Stimulated activated memory B cell treated with anti-CD40 and anti-IgM and Interleukin-4, amounts not matched to agents 10 μg/mL and 1 μg/mL and 100 μg/mL, for 72 hours (primary cell): ENCODE results near the gene MED15.

ENCODE experiments used
- ATAC-seq: fragments of 150-1000 bp; cut with Tn5 transposase; 2 replicates; pipeline ENCODE4 v1.10.0; 2021
- H3K27ac Mint-ChIP-seq: one replicate; pipeline ENCODE4 v1.8.0; 2022; ENCODE audit warnings: mild to moderate bottlenecking, mixed read lengths
- H3K27me3 Mint-ChIP-seq: one replicate; pipeline ENCODE4 v1.8.0; 2022; ENCODE audit warnings: mixed read lengths
- H3K36me3 Mint-ChIP-seq: one replicate; pipeline ENCODE4 v1.8.0; 2022; ENCODE audit warnings: mixed read lengths
- H3K4me1 Mint-ChIP-seq: one replicate; pipeline ENCODE4 v1.8.0; 2022; ENCODE audit warnings: mixed read lengths
- H3K4me3 Mint-ChIP-seq: one replicate; pipeline ENCODE4 v1.8.0; 2022; ENCODE audit warnings: mild to moderate bottlenecking, moderate library complexity, mixed read lengths
- H3K9me3 Mint-ChIP-seq: one replicate; pipeline ENCODE4 v1.8.0; 2022; ENCODE audit warnings: mixed read lengths

The MED15 gene

DNA sequence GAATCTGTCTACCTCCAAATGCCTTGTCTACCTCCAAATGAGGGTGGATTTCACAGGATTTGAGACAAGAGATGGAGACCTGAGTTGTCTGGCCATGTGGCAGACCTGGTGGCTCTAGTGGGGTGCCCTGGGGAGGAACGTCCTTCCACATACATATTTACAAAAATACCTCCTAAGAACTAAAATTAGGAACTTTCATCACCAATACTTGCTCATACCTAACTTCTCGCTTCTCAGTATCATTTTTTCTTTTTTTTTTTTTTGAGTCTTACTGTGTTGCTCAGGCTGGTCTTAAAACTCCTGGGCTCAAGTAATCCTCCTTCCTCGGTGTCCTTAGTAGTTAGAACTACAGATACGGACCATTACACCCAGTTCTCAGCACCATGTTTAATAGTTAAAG lies 117.9 kb downstream of the MED15 start:
- H3K36me3 Mint-ChIP-seq = no peaks in the 10 kb centered on the region
- no peak overlapping the region for H3K4me3 Mint-ChIP-seq
- H3K4me1 Mint-ChIP-seq = peaks cover 20% of the 10 kb centered on the region
- peak overlapping the region; percentile 68 for H3K27ac Mint-ChIP-seq
- peak; percentile 26 for ATAC-seq
- no peaks in the 10 kb centered on the region for H3K9me3 Mint-ChIP-seq
- H3K27me3 Mint-ChIP-seq = peaks cover 20% of the 10 kb centered on the region

DNA sequence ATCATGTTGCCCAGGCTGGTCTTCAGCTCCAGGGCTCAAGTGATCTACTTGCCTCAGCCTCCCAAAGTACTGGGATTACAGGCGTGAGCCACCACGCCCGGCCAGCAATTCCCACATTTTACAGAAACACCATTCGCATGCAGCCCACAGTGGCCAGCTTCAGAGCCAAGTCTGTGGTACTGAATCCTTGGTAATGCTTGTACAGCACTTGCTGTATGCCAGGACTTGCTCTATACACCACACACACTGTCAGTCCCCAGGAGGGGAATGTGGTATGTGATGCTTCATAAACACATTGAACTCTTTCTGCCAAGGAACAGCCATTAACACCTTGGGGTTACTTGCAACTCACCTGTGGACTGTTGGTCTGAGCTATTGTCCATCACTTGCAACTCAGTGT lies 119.4 kb downstream of the MED15 start:
- Mint-ChIP-seq H3K4me1 (peaks cover 20% of the 10 kb centered on the region), H3K4me3 (no peak overlapping the region), H3K9me3 (no peaks in the 10 kb centered on the region), H3K36me3 (no peaks in the 10 kb centered on the region), H3K27ac (no peak overlapping the region), H3K27me3 (peaks cover 33% of the 10 kb centered on the region)
- ATAC-seq = no peak

DNA sequence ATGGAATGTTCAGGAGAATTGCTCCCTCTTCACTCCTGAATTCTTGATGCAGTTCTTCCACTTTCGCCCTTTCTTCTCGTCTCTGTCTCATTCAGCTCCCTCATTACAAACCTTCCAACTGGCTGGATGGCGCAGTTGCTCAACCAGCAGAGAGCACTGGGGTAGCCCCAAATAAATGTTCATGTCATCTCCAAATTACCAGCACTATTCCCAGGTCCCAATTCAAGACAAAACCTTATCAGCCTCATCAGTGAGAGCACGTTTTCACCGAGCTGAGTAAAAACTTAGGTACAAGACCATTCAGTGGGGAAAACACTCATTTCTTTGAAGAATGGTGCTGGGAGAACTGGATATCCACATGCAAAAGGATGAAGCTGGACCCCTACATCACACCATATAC lies 120.0 kb downstream of the MED15 start:
- Mint-ChIP-seq H3K27me3 (peaks cover 39% of the 10 kb centered on the region), H3K9me3 (no peaks in the 10 kb centered on the region), H3K4me1 (peaks cover 20% of the 10 kb centered on the region), H3K27ac (no peak overlapping the region), H3K36me3 (no peaks in the 10 kb centered on the region), H3K4me3 (no peak overlapping the region)
- no peak for ATAC-seq

DNA sequence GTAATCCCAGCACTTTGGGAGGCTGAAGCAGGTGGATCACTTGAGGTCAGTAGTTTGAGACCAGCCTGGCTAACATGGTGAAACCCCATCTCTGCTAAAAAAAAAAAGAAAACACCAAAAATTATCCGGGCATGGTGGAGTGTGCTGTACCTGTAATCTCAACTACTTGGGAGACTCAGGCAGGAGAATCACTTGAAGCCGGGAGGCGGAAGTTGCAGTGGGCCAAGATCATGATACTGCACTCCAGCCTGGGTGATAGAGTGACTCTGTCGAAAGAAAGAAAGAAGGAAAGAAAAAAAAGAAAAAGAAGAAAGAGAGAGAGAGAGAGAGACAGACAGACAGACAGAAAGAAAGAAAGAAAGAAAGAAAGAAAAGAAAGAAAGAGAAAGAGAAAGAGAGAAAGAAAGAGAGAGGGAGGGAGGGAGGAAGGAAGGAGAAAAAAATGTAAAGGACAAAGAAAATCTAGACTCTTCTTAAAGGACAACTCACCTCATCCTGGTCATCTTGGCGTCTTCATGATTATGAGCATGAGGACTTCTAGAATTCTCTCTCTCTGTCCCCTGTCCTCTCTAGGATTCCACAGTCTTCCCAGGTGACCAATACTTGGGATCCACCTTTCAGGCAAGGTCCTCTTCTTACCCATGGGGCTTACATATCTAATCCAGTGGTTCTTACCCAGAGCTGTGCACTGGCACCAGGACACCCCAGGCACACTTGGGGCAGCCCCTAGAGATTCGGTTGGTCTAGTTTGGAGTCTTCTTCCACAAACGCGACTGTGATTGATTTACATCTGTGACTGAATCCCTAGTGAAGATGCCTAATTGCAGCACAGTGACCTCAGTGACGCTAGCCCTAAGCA lies 120.9 kb downstream of the MED15 start:
- H3K4me1 Mint-ChIP-seq = peaks cover 20% of the 10 kb centered on the region
- peaks cover 48% of the 10 kb centered on the region for H3K27me3 Mint-ChIP-seq
- no peak for ATAC-seq
- no peak overlapping the region for H3K27ac Mint-ChIP-seq
- no peaks in the 10 kb centered on the region for H3K36me3 Mint-ChIP-seq
- H3K4me3 Mint-ChIP-seq = no peak overlapping the region
- no peaks in the 10 kb centered on the region for H3K9me3 Mint-ChIP-seq

DNA sequence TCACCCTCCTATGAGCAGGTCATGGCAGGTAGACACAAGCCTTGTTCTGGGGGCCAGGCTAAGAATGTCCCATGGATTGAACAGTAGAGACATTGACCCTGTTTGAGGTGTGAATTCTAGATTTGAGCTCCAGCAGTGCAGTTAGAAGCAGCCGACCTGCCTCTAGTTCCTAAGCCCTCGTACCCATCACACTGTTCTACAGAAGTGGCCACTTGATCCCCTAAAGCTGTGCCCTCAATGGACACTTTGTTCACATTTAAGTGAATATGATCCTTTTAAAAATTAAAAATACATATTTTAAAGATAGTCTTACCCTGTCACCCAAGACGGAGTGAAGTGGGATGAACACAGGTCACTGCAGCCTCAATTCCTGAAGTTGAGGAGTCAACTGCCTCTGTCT lies 122.0 kb downstream of the MED15 start:
- Mint-ChIP-seq H3K9me3 (no peaks in the 10 kb centered on the region), H3K27me3 (peaks cover 55% of the 10 kb centered on the region), H3K27ac (no peak overlapping the region), H3K4me1 (peaks cover 15% of the 10 kb centered on the region), H3K4me3 (no peak overlapping the region), H3K36me3 (no peaks in the 10 kb centered on the region)
- ATAC-seq = no peak

DNA sequence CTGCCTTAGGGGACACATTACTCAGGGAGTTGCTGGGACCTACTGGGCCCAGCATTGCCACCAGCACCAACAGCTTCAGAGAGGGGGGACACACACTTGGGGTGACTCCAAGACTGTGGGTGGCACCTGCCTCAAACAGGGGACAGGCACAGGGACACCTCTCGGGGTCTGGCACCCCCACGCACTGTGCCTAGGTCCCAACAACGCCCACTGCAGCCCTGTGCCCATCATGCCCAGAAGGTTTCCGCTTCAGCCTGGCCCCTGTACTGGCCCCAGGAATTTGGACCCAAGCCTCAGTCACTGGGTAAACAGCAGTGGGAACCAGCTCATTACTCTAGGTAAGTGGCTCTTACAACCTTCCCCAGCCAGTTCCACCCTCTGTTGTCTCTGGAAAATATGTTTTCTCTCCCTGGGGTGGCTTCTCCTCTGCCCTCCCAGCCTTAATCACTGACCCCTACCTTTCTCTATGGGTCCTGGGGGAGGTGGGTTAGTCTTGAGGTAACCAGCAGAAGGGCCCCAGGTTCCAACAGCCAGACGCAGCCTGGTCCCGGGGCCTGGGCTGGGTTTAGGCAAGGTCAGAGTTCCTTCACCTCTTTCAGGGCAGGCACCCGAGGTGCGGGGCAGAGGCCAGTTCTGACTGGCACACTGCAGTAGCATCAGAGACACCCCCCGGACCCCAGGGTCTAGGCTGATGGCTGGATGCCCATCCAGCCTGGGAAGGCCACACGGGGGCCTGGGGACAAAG lies 123.6 kb downstream of the MED15 start:
- Mint-ChIP-seq H3K27me3 (peaks cover 64% of the 10 kb centered on the region), H3K36me3 (no peaks in the 10 kb centered on the region), H3K4me3 (no peak overlapping the region), H3K9me3 (no peaks in the 10 kb centered on the region), H3K27ac (no peak overlapping the region), H3K4me1 (no peaks in the 10 kb centered on the region)
- no peak for ATAC-seq

DNA sequence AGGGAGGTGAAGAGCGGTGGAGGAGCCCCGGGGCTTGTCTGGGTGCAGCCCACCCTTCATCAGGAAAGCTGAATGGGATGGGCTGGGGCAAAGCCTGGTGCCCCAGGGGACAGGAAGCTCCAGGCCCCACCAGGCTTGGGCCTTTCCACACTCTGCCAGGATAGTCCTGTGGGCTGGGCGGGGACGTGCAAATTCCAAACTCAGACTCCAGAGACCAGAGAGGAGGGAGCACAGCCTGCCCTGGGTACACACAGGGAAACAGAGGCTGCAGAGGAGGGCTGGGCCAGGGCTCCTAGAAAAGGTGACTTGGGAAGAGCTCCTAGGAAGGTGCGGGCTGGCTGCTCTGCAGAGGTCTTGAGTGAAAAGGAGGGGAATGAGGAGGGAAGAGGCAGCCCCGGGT lies 124.7 kb downstream of the MED15 start:
- peaks cover 74% of the 10 kb centered on the region for H3K27me3 Mint-ChIP-seq

GRCh38 chr22:20632518-20632917 lies 125.1 kb downstream of the MED15 start:
- peaks cover 70% of the 10 kb centered on the region for H3K27me3 Mint-ChIP-seq
- no peaks in the 10 kb centered on the region for H3K4me1 Mint-ChIP-seq
- no peak for ATAC-seq
- H3K27ac Mint-ChIP-seq = no peak overlapping the region
- H3K9me3 Mint-ChIP-seq = no peaks in the 10 kb centered on the region
- no peak overlapping the region for H3K4me3 Mint-ChIP-seq
- H3K36me3 Mint-ChIP-seq = no peaks in the 10 kb centered on the region

More for the DNA sequence above, 124.7 kb downstream of the MED15 start:
- Mint-ChIP-seq H3K9me3 (no peaks in the 10 kb centered on the region), H3K36me3 (no peaks in the 10 kb centered on the region), H3K4me3 (no peak overlapping the region), H3K4me1 (no peaks in the 10 kb centered on the region), H3K27ac (no peak overlapping the region)
- peak; percentile 13 for ATAC-seq

- no peak for ATAC-seq
- H3K9me3 Mint-ChIP-seq = peaks cover under 1% of the 10 kb centered on the region
- H3K4me3 Mint-ChIP-seq = no peak overlapping the region
- H3K36me3 Mint-ChIP-seq = no peaks in the 10 kb centered on the region
- no peaks in the 10 kb centered on the region for H3K4me1 Mint-ChIP-seq
- no peak overlapping the region for H3K27ac Mint-ChIP-seq
- H3K27me3 Mint-ChIP-seq = peaks cover 72% of the 10 kb centered on the region
Measured at GRCh38 chr22:20634560-20635226, 127.3 kb downstream of the MED15 start.

DNA sequence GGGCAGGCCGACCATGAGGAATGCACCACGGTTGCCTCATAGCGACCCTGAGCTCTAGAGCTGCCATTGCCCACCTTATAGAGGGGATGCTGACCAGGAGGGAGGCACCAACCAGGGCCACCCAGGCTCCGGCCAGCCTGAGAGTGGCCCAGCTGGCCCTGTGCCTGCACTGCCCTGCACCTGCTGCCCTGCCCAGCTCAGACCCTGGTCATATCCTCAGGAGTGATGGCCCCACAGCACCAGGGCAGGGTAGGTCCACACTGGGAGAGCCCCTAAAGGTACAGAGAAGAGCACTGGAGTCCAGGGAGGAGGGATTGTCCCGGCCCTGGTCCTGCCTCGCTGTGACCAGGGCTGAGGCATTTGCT lies 127.8 kb downstream of the MED15 start:
- Mint-ChIP-seq H3K36me3 (no peaks in the 10 kb centered on the region), H3K27ac (no peak overlapping the region), H3K4me1 (no peaks in the 10 kb centered on the region)

GRCh38 chr22:20636075-20636812 lies 128.8 kb downstream of the MED15 start:
- H3K4me1 Mint-ChIP-seq = no peaks in the 10 kb centered on the region
- H3K4me3 Mint-ChIP-seq = no peak overlapping the region
- peaks cover 4% of the 10 kb centered on the region for H3K9me3 Mint-ChIP-seq
- ATAC-seq = no peak
- H3K36me3 Mint-ChIP-seq = no peaks in the 10 kb centered on the region
- H3K27me3 Mint-ChIP-seq = peaks cover 60% of the 10 kb centered on the region
- H3K27ac Mint-ChIP-seq = no peak overlapping the region

More for the DNA sequence above, 127.8 kb downstream of the MED15 start:
- Mint-ChIP-seq H3K9me3 (peaks cover 4% of the 10 kb centered on the region), H3K27me3 (peaks cover 68% of the 10 kb centered on the region), H3K4me3 (no peak overlapping the region)
- ATAC-seq = peak; percentile 24

GRCh38 chr22:20636945-20637344 lies 129.5 kb downstream of the MED15 start:
- no peaks in the 10 kb centered on the region for H3K4me1 Mint-ChIP-seq

More at GRCh38 chr22:20636945-20637344, 129.5 kb downstream of the MED15 start:
- Mint-ChIP-seq H3K36me3 (no peaks in the 10 kb centered on the region), H3K27me3 (peaks cover 53% of the 10 kb centered on the region), H3K27ac (no peak overlapping the region), H3K9me3 (peaks cover 4% of the 10 kb centered on the region), H3K4me3 (no peak overlapping the region)
- ATAC-seq = no peak
